CD4-positive, alpha-beta T cell treated with Interleukin-1 beta for 1 hour (primary cell): Measurements from ENCODE around the gene TRAP1.
"Not testable (repeated sequence)": the region's sequence is repeated elsewhere in the genome, so short reads cannot be mapped to it uniquely, and the experiment has no call there.

Source experiments
- DNase-seq, 2 donors: peaks; one replicate each; pipeline ENCODE4 v3.0.0-alpha.2; 2020 to 2022

Gene TRAP1

GRCh38 chr16:3645108-3645503 is 72.2 kb downstream of the TRAP1 start:
- DNase-seq = no peak

GRCh38 chr16:3643095-3643730 is 74.1 kb downstream of the TRAP1 start:
- no peak for DNase-seq

GRCh38 chr16:3642397-3643094 is 74.8 kb downstream of the TRAP1 start:
- DNase-seq = no peak

GRCh38 chr16:3641801-3642396 is 75.4 kb downstream of the TRAP1 start:
- no peak for DNase-seq

GRCh38 chr16:3640632-3641501 is 76.5 kb downstream of the TRAP1 start:
- DNase-seq = no peak

- no peak for DNase-seq
Observed at GRCh38 chr16:3640207-3640606, 77.1 kb downstream of the TRAP1 start.

- DNase-seq = no peak
Observed at GRCh38 chr16:3638916-3639644, 78.2 kb downstream of the TRAP1 start.

GRCh38 chr16:3637371-3637923 is 79.9 kb downstream of the TRAP1 start:
- peak; percentile 9 to 15 for DNase-seq

- peak in 1 of 2 donors; percentile 20 for DNase-seq
Observed at GRCh38 chr16:3625911-3626732, 91.2 kb downstream of the TRAP1 start.

- no peak for DNase-seq
Observed at GRCh38 chr16:3625331-3625730, 92.0 kb downstream of the TRAP1 start.

GRCh38 chr16:3623642-3624041 is 93.7 kb downstream of the TRAP1 start:
- DNase-seq = no peak

- DNase-seq = peak in 1 of 2 donors; percentile 15
Observed at GRCh38 chr16:3618769-3619141, 98.6 kb downstream of the TRAP1 start.

GRCh38 chr16:3612510-3613466 is 104.5 kb downstream of the TRAP1 start:
- DNase-seq = no peak

GRCh38 chr16:3611146-3611975 is 106.0 kb downstream of the TRAP1 start, which contains the start of gene SLX4:
TSS of gene SLX4 (minus strand) at chr16:3611606. CDS start at chr16:3608964, 2,642 bp downstream.
- peak; percentile 92 to 94 for DNase-seq

- DNase-seq = no peak
Observed at GRCh38 chr16:3610698-3611145, 106.6 kb downstream of the TRAP1 start.

- no peak for DNase-seq
Observed at GRCh38 chr16:3609895-3610697, 107.2 kb downstream of the TRAP1 start.

GRCh38 chr16:3608976-3609375 is 108.3 kb downstream of the TRAP1 start:
- DNase-seq = not testable (repeated sequence)

GRCh38 chr16:3608069-3608468 is 109.3 kb downstream of the TRAP1 start:
- DNase-seq = no peak
